ENCODE measurements around the gene SEC61A1.

The SEC61A1 gene

GRCh38 chr3:128073185-128073725, 21.0 kb downstream of the SEC61A1 start:
- Histone ChIP-seq H3K4me3 (ENCODE audit: low read depth, low read length) (no peak overlapping the region), H3K9me3 (ENCODE audit: control insufficient read depth, insufficient read depth, low read depth, low read length) (no peaks in the 10 kb centered on the region), H3K36me3 (ENCODE audit: control insufficient read depth in 2 of 2, insufficient read depth in 1 of 2, low read length in 2 of 2) (peaks cover 0 to 73% of the 10 kb centered on the region in 2 experiments; a peak in 1 of 3 replicates), H3K27ac (ENCODE audit: extremely low read depth, low read depth, low read length) (no peak overlapping the region), H3K4me1 (ENCODE audit: control insufficient read depth, insufficient read depth, low read length) (no peaks in the 10 kb centered on the region)
- ChIA-PET POLR2A (no interaction called here), CTCF (interaction anchor here (0.8 to 0.9 kb wide), 2 partner anchors 23 to 535 kb away, joined by 3 to 4 read pairs; no protein-coding TSS in a partner anchor)
- no peak for TF ChIP-seq ZNF768 (tag by site-specific recombination; IDR thresholded peaks at IDR 0.05)
- no peak for TF ChIP-seq ZNF366 (tag by site-specific recombination; conservative IDR thresholded peaks at IDR 0.05)
- TF ChIP-seq ZNF530 (tag by site-specific recombination; IDR thresholded peaks at IDR 0.05; ENCODE audit: low read depth), result no peak
- TF ChIP-seq ZNF707 (tag by site-specific recombination; IDR thresholded peaks at IDR 0.05), result no peak
- TF ChIP-seq AEBP2 (tag by site-specific recombination; IDR thresholded peaks at IDR 0.05; ENCODE audit: borderline replicate concordance), result no peak

DNA sequence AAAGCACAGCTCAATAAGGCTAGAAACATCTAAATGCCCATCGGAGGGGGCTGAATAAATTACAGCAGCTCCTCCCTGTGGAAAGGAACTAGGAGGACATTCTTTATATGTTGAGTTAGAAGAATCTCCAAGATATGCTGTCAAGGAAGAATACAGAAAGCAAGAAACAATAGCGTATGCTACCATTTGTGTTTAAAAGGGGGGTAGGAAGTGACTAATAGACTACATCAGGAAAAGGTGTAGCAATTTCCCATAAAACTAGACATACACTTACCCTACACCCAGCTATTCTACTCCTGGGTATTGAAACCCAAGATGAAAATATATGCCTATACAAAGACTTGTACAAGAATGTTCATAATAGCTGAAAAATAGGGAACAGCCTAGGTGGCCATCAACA, 21.6 kb downstream of the SEC61A1 start:
- POLR2A ChIA-PET, result no interaction called here
- no peaks in the 10 kb centered on the region for H3K9me3 ChIP-seq (ENCODE audit: control insufficient read depth, insufficient read depth, low read depth, low read length)
- CTCF ChIA-PET, result interaction anchor here (0.6 to 0.9 kb wide), 3 partner anchors 24 to 535 kb away, joined by 3 to 4 read pairs (median 3); no protein-coding TSS in a partner anchor
- peaks cover 0 to 73% of the 10 kb centered on the region in 2 experiments; a peak in 1 of 3 replicates for H3K36me3 ChIP-seq (ENCODE audit: control insufficient read depth in 2 of 2, insufficient read depth in 1 of 2, low read length in 2 of 2)
- H3K4me1 ChIP-seq (ENCODE audit: control insufficient read depth, insufficient read depth, low read length), result no peaks in the 10 kb centered on the region
- H3K27ac ChIP-seq (ENCODE audit: extremely low read depth, low read depth, low read length), result no peak overlapping the region
- no peak overlapping the region for H3K4me3 ChIP-seq (ENCODE audit: low read depth, low read length)
- TF ChIP-seq KLF9 (tag by site-specific recombination; IDR thresholded peaks at IDR 0.05; ENCODE audit: low read depth), result no peak
- no peak for TF ChIP-seq ZNF776 (tag by site-specific recombination; IDR thresholded peaks at IDR 0.05; ENCODE audit: borderline replicate concordance)
- TF ChIP-seq, protein P1, sequence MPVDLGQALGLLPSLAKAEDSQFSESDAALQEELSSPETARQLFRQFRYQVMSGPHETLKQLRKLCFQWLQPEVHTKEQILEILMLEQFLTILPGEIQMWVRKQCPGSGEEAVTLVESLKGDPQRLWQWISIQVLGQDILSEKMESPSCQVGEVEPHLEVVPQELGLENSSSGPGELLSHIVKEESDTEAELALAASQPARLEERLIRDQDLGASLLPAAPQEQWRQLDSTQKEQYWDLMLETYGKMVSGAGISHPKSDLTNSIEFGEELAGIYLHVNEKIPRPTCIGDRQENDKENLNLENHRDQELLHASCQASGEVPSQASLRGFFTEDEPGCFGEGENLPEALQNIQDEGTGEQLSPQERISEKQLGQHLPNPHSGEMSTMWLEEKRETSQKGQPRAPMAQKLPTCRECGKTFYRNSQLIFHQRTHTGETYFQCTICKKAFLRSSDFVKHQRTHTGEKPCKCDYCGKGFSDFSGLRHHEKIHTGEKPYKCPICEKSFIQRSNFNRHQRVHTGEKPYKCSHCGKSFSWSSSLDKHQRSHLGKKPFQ (tag by site-specific recombination; IDR thresholded peaks at IDR 0.05), result no peak
- no peak for TF ChIP-seq ZNF391 (tag by site-specific recombination; IDR thresholded peaks at IDR 0.05; ENCODE audit: borderline replicate concordance, low read depth)
- TF ChIP-seq ZSCAN16 (tag by site-specific recombination; IDR thresholded peaks at IDR 0.05), result no peak
- TF ChIP-seq, protein P2, sequence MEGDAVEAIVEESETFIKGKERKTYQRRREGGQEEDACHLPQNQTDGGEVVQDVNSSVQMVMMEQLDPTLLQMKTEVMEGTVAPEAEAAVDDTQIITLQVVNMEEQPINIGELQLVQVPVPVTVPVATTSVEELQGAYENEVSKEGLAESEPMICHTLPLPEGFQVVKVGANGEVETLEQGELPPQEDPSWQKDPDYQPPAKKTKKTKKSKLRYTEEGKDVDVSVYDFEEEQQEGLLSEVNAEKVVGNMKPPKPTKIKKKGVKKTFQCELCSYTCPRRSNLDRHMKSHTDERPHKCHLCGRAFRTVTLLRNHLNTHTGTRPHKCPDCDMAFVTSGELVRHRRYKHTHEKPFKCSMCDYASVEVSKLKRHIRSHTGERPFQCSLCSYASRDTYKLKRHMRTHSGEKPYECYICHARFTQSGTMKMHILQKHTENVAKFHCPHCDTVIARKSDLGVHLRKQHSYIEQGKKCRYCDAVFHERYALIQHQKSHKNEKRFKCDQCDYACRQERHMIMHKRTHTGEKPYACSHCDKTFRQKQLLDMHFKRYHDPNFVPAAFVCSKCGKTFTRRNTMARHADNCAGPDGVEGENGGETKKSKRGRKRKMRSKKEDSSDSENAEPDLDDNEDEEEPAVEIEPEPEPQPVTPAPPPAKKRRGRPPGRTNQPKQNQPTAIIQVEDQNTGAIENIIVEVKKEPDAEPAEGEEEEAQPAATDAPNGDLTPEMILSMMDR (tag by site-specific recombination; IDR thresholded peaks at IDR 0.05), result no peak
- no peak for TF ChIP-seq ZNF544 (tag by site-specific recombination; IDR thresholded peaks at IDR 0.05)
- no peak for TF ChIP-seq ZNF645 (tag by site-specific recombination; IDR thresholded peaks at IDR 0.05)
- no peak for TF ChIP-seq EGR2 (tag by site-specific recombination; IDR thresholded peaks at IDR 0.05; ENCODE audit: low read depth)
- no peak for TF ChIP-seq ZNF777 (tag by site-specific recombination; IDR thresholded peaks at IDR 0.05; ENCODE audit: borderline replicate concordance)
- TF ChIP-seq KLF10 (tag by site-specific recombination; IDR thresholded peaks at IDR 0.05), result no peak
- no peak for TF ChIP-seq ZNF660 (tag by site-specific recombination; IDR thresholded peaks at IDR 0.05)
- TF ChIP-seq OVOL3 (tag by site-specific recombination; IDR thresholded peaks at IDR 0.05), result no peak
- TF ChIP-seq ZNF513 (tag by site-specific recombination; IDR thresholded peaks at IDR 0.05), result no peak
- TF ChIP-seq, protein P3, sequence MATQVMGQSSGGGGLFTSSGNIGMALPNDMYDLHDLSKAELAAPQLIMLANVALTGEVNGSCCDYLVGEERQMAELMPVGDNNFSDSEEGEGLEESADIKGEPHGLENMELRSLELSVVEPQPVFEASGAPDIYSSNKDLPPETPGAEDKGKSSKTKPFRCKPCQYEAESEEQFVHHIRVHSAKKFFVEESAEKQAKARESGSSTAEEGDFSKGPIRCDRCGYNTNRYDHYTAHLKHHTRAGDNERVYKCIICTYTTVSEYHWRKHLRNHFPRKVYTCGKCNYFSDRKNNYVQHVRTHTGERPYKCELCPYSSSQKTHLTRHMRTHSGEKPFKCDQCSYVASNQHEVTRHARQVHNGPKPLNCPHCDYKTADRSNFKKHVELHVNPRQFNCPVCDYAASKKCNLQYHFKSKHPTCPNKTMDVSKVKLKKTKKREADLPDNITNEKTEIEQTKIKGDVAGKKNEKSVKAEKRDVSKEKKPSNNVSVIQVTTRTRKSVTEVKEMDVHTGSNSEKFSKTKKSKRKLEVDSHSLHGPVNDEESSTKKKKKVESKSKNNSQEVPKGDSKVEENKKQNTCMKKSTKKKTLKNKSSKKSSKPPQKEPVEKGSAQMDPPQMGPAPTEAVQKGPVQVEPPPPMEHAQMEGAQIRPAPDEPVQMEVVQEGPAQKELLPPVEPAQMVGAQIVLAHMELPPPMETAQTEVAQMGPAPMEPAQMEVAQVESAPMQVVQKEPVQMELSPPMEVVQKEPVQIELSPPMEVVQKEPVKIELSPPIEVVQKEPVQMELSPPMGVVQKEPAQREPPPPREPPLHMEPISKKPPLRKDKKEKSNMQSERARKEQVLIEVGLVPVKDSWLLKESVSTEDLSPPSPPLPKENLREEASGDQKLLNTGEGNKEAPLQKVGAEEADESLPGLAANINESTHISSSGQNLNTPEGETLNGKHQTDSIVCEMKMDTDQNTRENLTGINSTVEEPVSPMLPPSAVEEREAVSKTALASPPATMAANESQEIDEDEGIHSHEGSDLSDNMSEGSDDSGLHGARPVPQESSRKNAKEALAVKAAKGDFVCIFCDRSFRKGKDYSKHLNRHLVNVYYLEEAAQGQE (tag by site-specific recombination; IDR thresholded peaks at IDR 0.05), result no peak
- TF ChIP-seq HOXA7 (CRISPR knock-in tag; IDR thresholded peaks at IDR 0.05; ENCODE audit: borderline replicate concordance), result no peak
- TF ChIP-seq TCF7L2 (IDR thresholded peaks at IDR 0.05; ENCODE audit: borderline replicate concordance, low read depth, low read length), result no peak
- TF ChIP-seq ZNF837 (tag by site-specific recombination; IDR thresholded peaks at IDR 0.05), result no peak
- no peak for TF ChIP-seq KLF1 (tag by site-specific recombination; IDR thresholded peaks at IDR 0.05)
